Ascending aorta (tissue), 2 donors: ENCODE results near the gene CHST15. TPM values are rescaled to one million over a fixed set of nuclear protein-coding genes. Genes with fewer than 3 reads are reported as not detected.

Experiments used
- DNase-seq, 2 donors: peaks; one replicate each; pipeline ENCODE4 v3.0.0-alpha.2; 2019; ENCODE audit warnings: low spot score in 2 of 2
- H3K27ac ChIP-seq, 2 donors: fragments of 200-600 bp; sonication (generic); one replicate each; pipeline ENCODE4 v1.5.1; 2016 to 2017; ENCODE audit warnings: mild to moderate bottlenecking in 1 of 2
- H3K27me3 ChIP-seq: fragments of 200-600 bp; sonication (generic); one replicate; pipeline ENCODE4 v1.5.1; 2017
- H3K36me3 ChIP-seq, 2 donors: fragments of 200-600 bp; sonication (generic); one replicate each; pipeline ENCODE4 v1.5.1; 2016
- H3K4me1 ChIP-seq, 2 donors: fragments of 200-600 bp; sonication (generic); one replicate each; pipeline ENCODE4 v1.5.1; 2016 to 2017; ENCODE audit warnings: mild to moderate bottlenecking in 1 of 2
- H3K4me3 ChIP-seq, 2 donors: fragments of 200-600 bp; sonication (generic); one replicate each; pipeline ENCODE4 v1.5.1; 2016 to 2017; ENCODE audit warnings: mild to moderate bottlenecking in 1 of 2
- H3K9me3 ChIP-seq, 2 donors: fragments of 200-600 bp; sonication (generic); one replicate each; pipeline ENCODE4 v1.5.1; 2016
- intact Hi-C: fragments of 100-400 bp; cut with DNase I; formaldehyde crosslinking; loops from one replicate; pipeline ENCODE4 v1.15.1; 2023
- total RNA-seq: library from RNA; depleted of rRNA; stranded (reverse); fragments of >200 nt; gene quantifications from one replicate; pipeline ENCODE4 v1.1.0, GENCODE V29; 2016
- TF ChIP-seq, protein P1 (sequence below), 3 experiments: fragments of 200-600 bp in 2 of 3; fragments of 450-650 bp in 1 of 3; sonication (generic) in 2 of 3; IDR thresholded peaks; one replicate each; pipeline ENCODE4 v1.5.1; 2016 to 2019; ENCODE audit warnings: antibody characterized with exemption in 3 of 3, mild to moderate bottlenecking in 1 of 3, moderate library complexity in 1 of 3

The CHST15 gene
- total RNA-seq, 1 donor from 2014 or later = 20.4 TPM

DNA sequence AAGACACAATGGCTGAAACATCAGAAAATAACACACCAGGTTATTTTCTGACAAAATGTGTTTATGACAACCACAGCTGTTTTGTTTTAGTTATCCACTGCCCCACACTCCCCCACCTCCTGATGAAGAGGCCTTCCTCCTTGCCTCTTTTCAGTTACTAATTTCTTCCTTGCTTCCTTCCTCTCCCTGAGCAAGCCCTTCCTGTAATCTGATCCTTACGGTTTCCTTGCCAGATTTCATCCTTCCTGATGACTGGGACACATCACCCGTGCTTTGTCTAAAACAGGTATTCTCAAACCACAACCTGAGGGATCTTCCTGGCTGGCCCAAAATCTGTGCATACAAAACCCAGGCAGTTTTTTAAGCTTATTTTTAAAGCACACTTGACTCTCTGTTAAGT, 39.4 kb downstream of the CHST15 start:
- intact Hi-C loops = no loop called here
- no peaks in the 10 kb centered on the region for H3K36me3 ChIP-seq
- H3K27me3 ChIP-seq = no peaks in the 10 kb centered on the region
- no peaks in the 10 kb centered on the region for H3K9me3 ChIP-seq
- H3K27ac ChIP-seq = no peak overlapping the region
- TF ChIP-seq, protein P1, sequence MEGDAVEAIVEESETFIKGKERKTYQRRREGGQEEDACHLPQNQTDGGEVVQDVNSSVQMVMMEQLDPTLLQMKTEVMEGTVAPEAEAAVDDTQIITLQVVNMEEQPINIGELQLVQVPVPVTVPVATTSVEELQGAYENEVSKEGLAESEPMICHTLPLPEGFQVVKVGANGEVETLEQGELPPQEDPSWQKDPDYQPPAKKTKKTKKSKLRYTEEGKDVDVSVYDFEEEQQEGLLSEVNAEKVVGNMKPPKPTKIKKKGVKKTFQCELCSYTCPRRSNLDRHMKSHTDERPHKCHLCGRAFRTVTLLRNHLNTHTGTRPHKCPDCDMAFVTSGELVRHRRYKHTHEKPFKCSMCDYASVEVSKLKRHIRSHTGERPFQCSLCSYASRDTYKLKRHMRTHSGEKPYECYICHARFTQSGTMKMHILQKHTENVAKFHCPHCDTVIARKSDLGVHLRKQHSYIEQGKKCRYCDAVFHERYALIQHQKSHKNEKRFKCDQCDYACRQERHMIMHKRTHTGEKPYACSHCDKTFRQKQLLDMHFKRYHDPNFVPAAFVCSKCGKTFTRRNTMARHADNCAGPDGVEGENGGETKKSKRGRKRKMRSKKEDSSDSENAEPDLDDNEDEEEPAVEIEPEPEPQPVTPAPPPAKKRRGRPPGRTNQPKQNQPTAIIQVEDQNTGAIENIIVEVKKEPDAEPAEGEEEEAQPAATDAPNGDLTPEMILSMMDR (IDR thresholded peaks at IDR 0.05) = no peak
- DNase-seq = no peak
- H3K4me3 ChIP-seq = no peak overlapping the region
- H3K4me1 ChIP-seq = no peaks in the 10 kb centered on the region

DNA sequence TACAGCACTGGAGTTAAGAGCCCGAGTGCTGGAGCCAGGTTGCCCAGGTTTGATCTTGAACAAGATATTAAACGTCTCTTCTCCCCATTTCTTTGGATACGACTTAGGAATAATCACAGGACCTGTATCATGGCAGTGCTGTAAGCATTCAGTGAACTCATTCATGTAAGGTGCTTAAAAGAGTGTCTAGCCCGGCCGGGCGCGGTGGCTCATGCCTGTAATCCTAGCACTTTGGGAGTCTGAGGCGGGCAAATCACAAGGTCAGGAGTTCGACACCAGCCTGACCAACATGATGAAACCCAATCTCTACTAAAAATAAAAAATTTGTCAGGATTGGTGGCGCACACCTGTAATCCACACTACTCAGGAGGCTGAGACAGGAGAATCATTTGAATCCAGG, 40.8 kb downstream of the CHST15 start:
- intact Hi-C loops = no loop called here
- TF ChIP-seq, protein P1 (IDR thresholded peaks at IDR 0.05) = no peak

DNA sequence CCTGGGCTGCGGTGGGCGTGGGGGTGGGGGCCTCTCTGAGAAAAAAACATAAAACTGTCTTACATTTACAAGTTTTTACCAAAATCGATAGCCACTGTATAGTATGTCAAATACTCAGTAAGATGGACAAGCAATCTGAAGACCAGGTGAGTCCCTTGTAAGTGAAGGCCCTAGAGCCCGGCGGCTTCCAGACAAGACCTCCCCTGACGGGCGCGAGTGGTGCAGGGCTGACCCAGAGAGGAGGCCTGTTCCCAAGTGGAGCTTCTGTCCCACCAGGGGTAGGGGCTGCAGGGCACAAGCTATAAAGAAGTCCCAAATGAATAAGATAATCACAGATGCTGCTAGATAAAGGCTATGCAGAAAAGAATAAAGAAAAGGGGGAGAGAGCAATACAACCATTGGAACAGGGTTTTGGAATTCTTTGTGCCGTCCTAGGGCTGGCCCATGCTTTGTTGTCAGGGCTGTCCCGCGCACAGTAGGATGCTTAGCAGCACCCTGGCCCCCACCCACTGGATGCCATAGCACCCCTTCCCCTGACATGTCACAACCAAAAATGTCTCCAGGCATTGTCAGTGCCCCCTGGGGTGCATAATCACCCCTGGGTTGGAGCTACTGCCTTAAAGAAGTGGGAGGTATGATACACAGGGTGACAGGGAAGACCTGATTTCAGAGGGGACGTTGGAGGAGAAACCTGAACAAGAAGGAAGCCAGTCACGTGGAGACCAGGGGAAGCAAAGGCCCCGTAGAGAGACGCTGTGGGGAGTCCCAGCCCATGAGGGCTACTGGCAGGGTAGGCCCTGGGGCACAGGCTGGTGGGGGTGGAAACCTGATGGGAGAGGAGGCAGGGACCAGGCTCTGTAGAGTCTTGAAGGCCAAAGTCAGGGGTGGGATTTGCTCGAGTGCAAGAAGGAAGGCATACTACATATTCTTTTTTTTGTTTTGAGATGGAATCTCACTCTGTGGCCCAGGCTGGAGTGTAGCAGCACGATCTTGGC, 43.1 kb downstream of the CHST15 start:
- H3K27me3 ChIP-seq = no peaks in the 10 kb centered on the region
- peaks cover 0 to 2% of the 10 kb centered on the region in 2 donors for H3K4me1 ChIP-seq
- TF ChIP-seq, protein P1 (IDR thresholded peaks at IDR 0.05) = no peak
- intact Hi-C loops = no loop called here
- no peak for DNase-seq
- no peaks in the 10 kb centered on the region for H3K9me3 ChIP-seq
- no peak overlapping the region for H3K4me3 ChIP-seq
- H3K36me3 ChIP-seq = no peaks in the 10 kb centered on the region
- H3K27ac ChIP-seq = no peak overlapping the region

More for the DNA sequence above, 40.8 kb downstream of the CHST15 start:
- Histone ChIP-seq H3K4me3 (no peak overlapping the region), H3K27me3 (no peaks in the 10 kb centered on the region), H3K36me3 (no peaks in the 10 kb centered on the region), H3K4me1 (peaks cover 0 to 2% of the 10 kb centered on the region in 2 donors), H3K9me3 (no peaks in the 10 kb centered on the region), H3K27ac (no peak overlapping the region)
- no peak for DNase-seq

GRCh38 chr10:124049484-124049883, 43.9 kb downstream of the CHST15 start:
- TF ChIP-seq, protein P1 (IDR thresholded peaks at IDR 0.05) = no peak
- no peak overlapping the region for H3K27ac ChIP-seq
- no peaks in the 10 kb centered on the region for H3K27me3 ChIP-seq
- no peak overlapping the region for H3K4me3 ChIP-seq
- no peak for DNase-seq
- intact Hi-C loops = no loop called here
- H3K4me1 ChIP-seq = peaks cover 0 to 2% of the 10 kb centered on the region in 2 donors
- no peaks in the 10 kb centered on the region for H3K9me3 ChIP-seq
- H3K36me3 ChIP-seq = peaks cover under 1 to 2% of the 10 kb centered on the region in 2 donors

- no peaks in the 10 kb centered on the region for H3K27me3 ChIP-seq
- H3K27ac ChIP-seq = no peak overlapping the region
- peaks cover 0 to 2% of the 10 kb centered on the region in 2 donors for H3K4me1 ChIP-seq
- H3K36me3 ChIP-seq = peaks cover 6 to 10% of the 10 kb centered on the region in 2 donors
- intact Hi-C loops = no loop called here
- H3K9me3 ChIP-seq = no peaks in the 10 kb centered on the region
- DNase-seq = no peak
- TF ChIP-seq, protein P1 (IDR thresholded peaks at IDR 0.05) = no peak
- no peak overlapping the region for H3K4me3 ChIP-seq
These were observed 44.8 kb downstream of the CHST15 start for GRCh38 chr10:124048371-124049290.
